HG02798 (cell line): ENCODE results near the gene MRPS18B.
A peak's percentile ranks its signal among the peaks of the same experiment; 100 is the strongest.

Experiments used
- ATAC-seq: cut with Tn5 transposase; IDR thresholded peaks from one replicate; pipeline ENCODE4 v1.9.1; 2021; ENCODE audit warnings: mild to moderate bottlenecking; ENCODE audit not compliant: unreplicated experiment, poor library complexity

The MRPS18B gene

GRCh38 chr6:30617565-30618269, at the start of gene MRPS18B:
MRPS18B (plus strand) TSS chr6:30617840; CDS start chr6:30617866, 26 bp downstream.
- peak; percentile 77 for ATAC-seq

GRCh38 chr6:30568245-30568644, 49.4 kb upstream of the MRPS18B start:
- ATAC-seq = no peak

GRCh38 chr6:30570263-30570662, 47.4 kb upstream of the MRPS18B start:
- no peak for ATAC-seq

GRCh38 chr6:30570740-30571074, 46.9 kb upstream of the MRPS18B start:
- peak; percentile 8 for ATAC-seq

- peak; percentile 97 for ATAC-seq
These were observed 46.4 kb upstream of the MRPS18B start, which contains the start of gene ABCF1 for GRCh38 chr6:30571075-30571761. ABCF1 (plus strand) TSS chr6:30571442; CDS start chr6:30571488, 46 bp downstream.

- no peak for ATAC-seq
These were observed 45.9 kb upstream of the MRPS18B start for GRCh38 chr6:30571762-30572082.

- no peak for ATAC-seq
These were observed 45.5 kb upstream of the MRPS18B start for GRCh38 chr6:30572148-30572547.

GRCh38 chr6:30573113-30573512, 44.5 kb upstream of the MRPS18B start:
- no peak for ATAC-seq

GRCh38 chr6:30578051-30578450, 39.6 kb upstream of the MRPS18B start:
- no peak for ATAC-seq

GRCh38 chr6:30583921-30584320, 33.7 kb upstream of the MRPS18B start:
- ATAC-seq = no peak

- ATAC-seq = no peak
These were observed 27.8 kb upstream of the MRPS18B start for GRCh38 chr6:30589754-30590358.

GRCh38 chr6:30590509-30590908, 27.1 kb upstream of the MRPS18B start:
- ATAC-seq = no peak

- ATAC-seq = no peak
These were observed 26.6 kb upstream of the MRPS18B start for GRCh38 chr6:30591008-30591407.

GRCh38 chr6:30592287-30592686, 25.4 kb upstream of the MRPS18B start:
- no peak for ATAC-seq

GRCh38 chr6:30597315-30598144, 20.1 kb upstream of the MRPS18B start:
- ATAC-seq = peak; percentile 70

- no peak for ATAC-seq
These were observed 18.6 kb upstream of the MRPS18B start for GRCh38 chr6:30598912-30599624.

GRCh38 chr6:30599625-30600324, 17.9 kb upstream of the MRPS18B start:
- no peak for ATAC-seq

- ATAC-seq = no peak
These were observed 17.1 kb upstream of the MRPS18B start for GRCh38 chr6:30600451-30600961.

- ATAC-seq = no peak
These were observed 16.2 kb upstream of the MRPS18B start for GRCh38 chr6:30601436-30601814.
